GM12878 (cell line): ENCODE results near the gene RAB24. TPM values are rescaled to one million over a fixed set of nuclear protein-coding genes. Genes with fewer than 3 reads are reported as not detected.
A peak's percentile ranks its signal among the peaks of the same experiment; 100 is the strongest.

ENCODE experiments used
- ATAC-seq: fragments of 200-7000 bp; cut with Tn5 transposase; 3 replicates; pipeline ENCODE4 v1.9.1; 2020; ENCODE audit warnings: mild to moderate bottlenecking, moderate library complexity
- BruUV-seq: library from RNA; stranded (reverse); fragments of 400-500 nt; replicated peaks from 2 replicates; lab custom pipeline; 2021; lab: Mats Ljungman, UMichigan
- CTCF ChIA-PET: fragments of 300-600 bp; sonication (Branson Sonifier 250); formaldehyde crosslinking; extraction: SDS; loops from one replicate; lab custom pipeline; 2021; ENCODE audit warnings: inconsistent platforms; lab: Yijun Ruan, JAX
- POLR2A ChIA-PET: fragments of 350-600 bp; formaldehyde crosslinking; extraction: SDS; loops from one replicate; lab custom pipeline; 2021; ENCODE audit warnings: inconsistent platforms; lab: Charles Lee
- RAD21 ChIA-PET: fragments of 300-600 bp; sonication (Branson Sonifier 250); formaldehyde crosslinking; loops from one replicate; lab custom pipeline; 2023; ENCODE audit warnings: antibody characterized with exemption; ENCODE audit not compliant: unreplicated experiment; lab: Charles Lee
- SMC1A ChIA-PET: fragments of 300-600 bp; sonication (Branson Sonifier 250); formaldehyde crosslinking; loops from one replicate; lab custom pipeline; 2023; ENCODE audit not compliant: unreplicated experiment, uncharacterized antibody; lab: Charles Lee
- DNase-seq: peaks from one replicate; pipeline ENCODE4 v3.0.0-alpha.2; 2011; ENCODE audit warnings: low read depth, low spot score
- FAIRE-seq: peaks from 3 replicates; lab custom pipeline; 2011; peaks lifted over from hg19 to GRCh38; lab: Jason Lieb, UNC
- H2AFZ ChIP-seq: 2 replicates; pipeline ENCODE4 v1.6.0; 2011; ENCODE audit warnings: low read depth, low read length, control low read depth; ENCODE audit not compliant: control insufficient read depth
- H3K27ac ChIP-seq: 2 replicates; pipeline ENCODE4 v1.5.1; 2011; ENCODE audit warnings: control low read depth; ENCODE audit not compliant: control insufficient read depth, insufficient read depth
- H3K27me3 ChIP-seq, 2 experiments: replicated peaks in 1 of 2; 2 replicates each; pipeline versions ENCODE4 v1.6.0 to v1.6.1; 2011; ENCODE audit warnings: low read length in 1 of 2; ENCODE audit not compliant: control insufficient read depth in 2 of 2, insufficient read depth in 2 of 2
- H3K36me3 ChIP-seq, 2 experiments: 2 replicates each; pipeline ENCODE4 v1.5.1; 2011; ENCODE audit warnings: low read length in 1 of 2; ENCODE audit not compliant: control insufficient read depth in 2 of 2, insufficient read depth in 2 of 2
- H3K4me1 ChIP-seq: 2 replicates; pipeline ENCODE4 v1.6.1; 2011; ENCODE audit warnings: mild to moderate bottlenecking, low read length, moderate library complexity, mixed read lengths; ENCODE audit not compliant: control insufficient read depth, insufficient read depth
- H3K4me2 ChIP-seq: 2 replicates; pipeline ENCODE4 v1.6.0; 2011; ENCODE audit warnings: control low read depth; ENCODE audit not compliant: control insufficient read depth, insufficient read depth
- H3K4me3 ChIP-seq: fragments of 200-600 bp; sonication (generic); 2 replicates; pipeline ENCODE4 v1.5.1; 2016
- H3K79me2 ChIP-seq: 2 replicates; pipeline ENCODE4 v1.6.0; 2011; ENCODE audit warnings: low read length; ENCODE audit not compliant: control insufficient read depth, insufficient read depth
- H3K9ac ChIP-seq: 2 replicates; pipeline ENCODE4 v1.8.0; 2011; ENCODE audit warnings: low read length, control low read depth, mixed read lengths; ENCODE audit not compliant: control insufficient read depth, insufficient read depth
- H3K9me3 ChIP-seq: replicated peaks from 3 replicates; pipeline ENCODE4 v1.5.1; 2011; ENCODE audit warnings: mild to moderate bottlenecking, low read length; ENCODE audit not compliant: control insufficient read depth, insufficient read depth
- H4K20me1 ChIP-seq: 2 replicates; pipeline ENCODE4 v1.6.0; 2011; ENCODE audit not compliant: control insufficient read depth, insufficient read depth
- ATF3 ChIP-seq: IDR thresholded peaks from 2 replicates; pipeline ENCODE4 v1.6.1; 2011; ENCODE audit warnings: low read depth, mild to moderate bottlenecking, low read length, moderate library complexity, borderline replicate concordance; ENCODE audit errors: extremely low read depth
- EGR1 ChIP-seq, 2 experiments: IDR thresholded peaks; 1 replicate in 1 of 2; 2 replicates in 1 of 2; pipeline ENCODE4 v1.6.1; 2011 to 2012; ENCODE audit warnings: low read depth in 2 of 2, low read length in 2 of 2, borderline replicate concordance in 1 of 2, mild to moderate bottlenecking in 1 of 2, moderate library complexity in 1 of 2
- ELK1 ChIP-seq: IDR thresholded peaks from 2 replicates; pipeline ENCODE4 v1.6.1; 2012; ENCODE audit warnings: low read depth, low read length, improper control_type of control experiment
- HDAC2 ChIP-seq: fragments of 200-600 bp; sonication (generic); IDR thresholded peaks from 2 replicates; pipeline ENCODE4 v1.6.1; 2017
- IRF5 ChIP-seq: fragments of 450-650 bp; IDR thresholded peaks from 2 replicates; pipeline ENCODE4 v1.6.1; 2017; ENCODE audit warnings: borderline replicate concordance
- NKRF ChIP-seq: fragments of 450-650 bp; conservative IDR thresholded peaks from 2 replicates; pipeline ENCODE4 v1.6.1; 2017; ENCODE audit warnings: mild to moderate bottlenecking, moderate library complexity
- RAD21 ChIP-seq: IDR thresholded peaks from 2 replicates; pipeline ENCODE4 v1.6.1; 2011; ENCODE audit warnings: mild to moderate bottlenecking, low read depth, low read length, moderate library complexity; ENCODE audit not compliant: insufficient read depth
- SKIL ChIP-seq: fragments of 450-650 bp; IDR thresholded peaks from 2 replicates; pipeline ENCODE4 v1.6.1; 2017; ENCODE audit warnings: mild to moderate bottlenecking, low read depth, inconsistent platforms; ENCODE audit not compliant: poor library complexity, severe bottlenecking
- ZNF384 ChIP-seq: IDR thresholded peaks from 2 replicates; pipeline ENCODE4 v1.6.1; 2012; ENCODE audit warnings: low read depth, mild to moderate bottlenecking, low read length, improper control_type of control experiment, borderline replicate concordance
- WGBS: methylation state at CpG from one replicate; pipeline ENCODE4 v1.1.6; 2016; ENCODE audit warnings: low lambda C conversion rate; ENCODE audit not compliant: insufficient replicate concordance, insufficient coverage; ENCODE audit errors: missing lambda C conversion rate; 5-methylcytosine and 5-hydroxymethylcytosine counted together
- in situ Hi-C: fragments of 300-500 bp; cut with MboI; formaldehyde crosslinking; loops from 9 replicates; pipeline ENCODE4 v1.14.3; 2018; ENCODE audit warnings: mixed read lengths
- intact Hi-C: fragments of 100-400 bp; cut with micrococcal nuclease; formaldehyde crosslinking; loops from one replicate; pipeline ENCODE4 v1.14.2; 2022; ENCODE audit not compliant: unreplicated experiment
- polyA plus RNA-seq, 11 experiments: library from polyadenylated mRNA; depleted of rRNA in 4 of 11; unstranded in 6 of 11; stranded (reverse) in 5 of 11; fragments of >200 nt; fragmentation: Nextera tagmentation in 4 of 11; fragmentation: Illumina TruSeq in 1 of 11; extraction: Ambion mirVana in 4 of 11; extraction: Trizol in 1 of 11; gene quantifications; 1 replicate in 1 of 11; 2 replicates in 10 of 11; pipeline versions ENCODE4 v1.2.1 to v1.2.3, GENCODE V29; 2011 to 2016; ENCODE audit warnings: inconsistent platforms in 2 of 11, missing spikeins in 2 of 11, low read depth in 1 of 11
- total RNA-seq, 4 experiments: library from RNA; depleted of rRNA in 3 of 4; stranded (reverse); fragments of >200 nt in 3 of 4; fragmentation: Illumina TruSeq in 1 of 4; extraction: Trizol in 1 of 4; gene quantifications; 2 replicates each; pipeline versions ENCODE4 v1.2.1 to v1.2.3, GENCODE V29; 2013 to 2021

The RAB24 gene
- total and polyA plus RNA-seq, 10 of the 15 experiments (the other 5 are each of a cell fraction or from before 2014, with no cell fraction given) = 8.0 to 44.4 (median 24.4) TPM

- TF ChIP-seq HDAC2 (no peak), ATF3 (no peak), RAD21 (no peak), NKRF (peak; percentile 62)
Observed at GRCh38 chr5:177310757-177311391, 7.4 kb upstream of the RAB24 start (continued).

- ChIA-PET RAD21 (interaction anchor here (0.6 to 1.9 kb wide), 11 partner anchors 9 to 197 kb away, joined by 3 to 9 read pairs (median 5); partner anchors contain the start of gene LMAN2), CTCF (interaction anchor here (0.6 to 3.6 kb wide), 46 partner anchors 9 to 314 kb away, joined by 3 to 56 read pairs (median 5); partner anchors contain the start of genes LMAN2, NSD1, PDLIM7 and SLC34A1), SMC1A (interaction anchor here (0.6 to 4.9 kb wide), 18 partner anchors 9 to 198 kb away, joined by 3 to 26 read pairs (median 4); partner anchors contain the start of gene DOK3), POLR2A (interaction anchor here (0.8 to 1.3 kb wide), 5 partner anchors 41 to 198 kb away, joined by 3 to 6 read pairs (median 3); partner anchors contain the start of genes LMAN2 and PDLIM7)
- peak overlapping the region; percentile 83 for H3K4me2 ChIP-seq
- peaks cover 14% of the 10 kb centered on the region for H3K79me2 ChIP-seq
- no peaks in the 10 kb centered on the region for H3K9me3 ChIP-seq
- WGBS = 76% methylated on average over 13 of the region's 13 CpGs
- H3K36me3 ChIP-seq = peaks cover 7 to 11% of the 10 kb centered on the region in 2 experiments
- no peak overlapping the region for H3K9ac ChIP-seq
- no peak for DNase-seq
- BruUV-seq = no TSS peak
- FAIRE-seq = no peak
- H3K4me3 ChIP-seq = peak overlapping the region; percentile 86
- peaks cover 23% of the 10 kb centered on the region for H3K4me1 ChIP-seq
- in situ Hi-C loops (no loop called here), intact Hi-C loops (loop anchor here (5.0 kb wide), 2 partner anchors 52 to 192 kb away; no protein-coding TSS in a partner anchor)
- no peak overlapping the region for H2AFZ ChIP-seq
- H3K27ac ChIP-seq = no peak overlapping the region
- H4K20me1 ChIP-seq = no peaks in the 10 kb centered on the region
- H3K27me3 ChIP-seq = no peaks in the 10 kb centered on the region
- ATAC-seq = no peak
- no peak for TF ChIP-seq ZNF384
- TF ChIP-seq SKIL = no peak
- TF ChIP-seq IRF5 = no peak
- no peak for TF ChIP-seq ELK1
- no peak for TF ChIP-seq EGR1 (IDR thresholded peaks at IDR 0.05; ENCODE audit: borderline replicate concordance in 1 of 2, low read depth in 2 of 2, low read length in 2 of 2)
Observed at GRCh38 chr5:177310332-177310731, 6.8 kb upstream of the RAB24 start.
